HL-60/S4 treated with phorbol 12-myristate 13-acetate at 8.2 ng/mL for 4 days and 3 days (cell line): Measurements from ENCODE around the gene NAA20.
"Not testable (repeated sequence)": the region's sequence is repeated elsewhere in the genome, so short reads cannot be mapped to it uniquely, and the experiment has no call there.

ENCODE experiments used
- in situ Hi-C: fragments of 300-500 bp; cut with MboI; formaldehyde crosslinking; loops from 2 replicates; pipeline ENCODE4 v1.15.0; 2022; ENCODE audit warnings: low sequenced_read_pairs

NAA20 gene

DNA sequence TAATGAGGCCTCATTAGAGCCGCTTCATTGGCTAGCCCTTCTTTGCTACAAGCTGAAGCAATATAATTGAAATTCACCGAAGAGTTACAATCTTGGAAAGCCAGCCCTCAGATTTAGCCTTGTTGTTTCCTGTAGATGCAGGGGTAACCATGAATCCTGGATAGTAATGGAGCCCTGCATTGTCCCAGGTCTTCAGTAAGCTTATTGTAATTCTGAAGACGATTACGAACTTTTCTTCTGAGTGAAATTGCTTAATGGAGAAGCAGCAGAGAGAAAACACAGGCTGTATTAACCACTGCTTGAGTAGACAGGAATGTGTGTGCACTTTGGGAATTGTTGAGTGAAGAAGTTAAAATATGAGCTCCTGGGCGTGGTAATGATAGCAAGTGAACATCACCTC lies 26.3 kb upstream of the NAA20 start:
- in situ Hi-C loops = loop anchor here (25.0 kb wide), 1 partner anchor 204 kb away; no protein-coding TSS in a partner anchor

DNA sequence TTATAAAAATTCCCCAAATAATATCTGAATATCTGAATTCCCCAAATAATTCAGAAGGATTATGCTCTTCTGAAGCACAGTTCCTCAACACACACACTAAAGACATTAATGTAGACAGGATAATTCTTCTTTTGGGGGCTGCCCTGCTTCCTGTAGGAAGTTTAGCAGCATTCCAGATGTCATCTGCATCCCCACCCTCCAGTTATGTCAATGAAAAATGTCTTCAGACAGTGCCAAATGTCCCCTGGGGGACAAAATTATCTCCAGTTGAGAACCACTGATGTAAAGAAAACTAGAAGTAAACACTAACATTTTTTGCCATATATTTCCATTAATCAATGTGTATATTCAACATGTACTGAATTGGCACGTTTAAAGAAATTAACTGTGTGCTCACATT lies 25.9 kb upstream of the NAA20 start:
- in situ Hi-C loops = loop anchor here (25.0 kb wide), 1 partner anchor 204 kb away; no protein-coding TSS in a partner anchor

DNA sequence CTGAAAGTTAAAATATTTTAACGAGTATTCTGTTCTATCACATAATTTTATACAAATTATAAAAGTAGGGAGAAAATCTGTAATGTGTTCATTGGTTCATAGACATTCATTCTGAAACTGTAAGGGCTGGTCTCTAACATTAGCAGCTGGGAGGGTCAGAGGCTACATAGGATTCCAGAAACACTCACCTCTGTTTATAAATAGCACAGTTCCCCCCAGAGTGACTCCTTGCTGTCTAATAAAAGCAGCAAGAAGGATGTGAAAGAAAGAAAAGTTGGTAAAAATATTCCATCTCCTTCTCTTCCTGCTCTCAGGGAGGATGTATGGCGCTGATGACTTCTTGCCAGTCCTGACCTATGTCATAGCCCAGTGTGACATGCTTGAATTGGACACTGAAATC lies 25.3 kb upstream of the NAA20 start:
- in situ Hi-C loops = loop anchor here (25.0 kb wide), 1 partner anchor 205 kb away; no protein-coding TSS in a partner anchor

DNA sequence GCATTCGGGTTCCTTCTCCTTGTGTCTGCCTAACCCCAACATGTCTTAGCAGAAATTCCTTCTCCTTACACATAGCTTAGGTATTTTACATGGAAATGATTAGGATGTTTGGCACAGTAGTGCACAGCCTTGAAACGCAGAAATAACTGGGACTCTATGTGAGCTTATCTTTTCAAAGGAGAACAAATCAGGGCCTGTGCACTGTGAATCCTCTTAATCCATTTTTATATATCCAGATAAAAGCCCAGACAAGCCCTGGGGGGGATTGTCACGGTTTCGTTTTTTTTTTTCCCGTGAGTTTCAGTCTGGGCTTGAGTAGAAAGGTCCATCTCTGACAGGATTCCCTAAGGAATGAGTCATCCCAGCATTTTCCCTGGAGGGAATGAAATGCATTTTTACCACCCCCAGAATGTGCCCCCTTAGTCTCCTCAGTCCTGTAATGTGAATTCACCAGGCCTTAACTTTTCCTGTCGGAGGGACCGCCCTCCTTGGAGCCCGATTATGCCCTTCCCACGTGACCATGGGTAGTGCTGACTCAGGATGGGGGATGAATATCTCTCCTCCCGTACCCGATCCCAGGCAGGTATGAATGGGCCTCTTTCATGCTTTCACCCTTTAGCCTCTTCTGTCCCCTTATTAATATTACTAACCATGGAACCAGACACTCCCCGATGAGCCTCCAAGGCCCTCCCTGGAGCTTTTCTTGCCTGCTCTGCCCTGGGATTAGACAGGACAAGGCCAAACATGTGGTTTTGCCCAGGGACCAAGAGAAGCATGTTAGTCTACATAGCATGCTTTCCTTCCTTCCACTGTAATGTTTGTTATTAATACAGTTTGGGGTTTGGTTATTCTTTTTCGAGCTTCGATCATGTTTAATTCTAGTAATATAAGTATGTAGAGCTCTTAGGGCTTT lies 23.9 kb upstream of the NAA20 start:
- in situ Hi-C loops = loop anchor here (25.0 kb wide), 1 partner anchor 206 kb away; no protein-coding TSS in a partner anchor

DNA sequence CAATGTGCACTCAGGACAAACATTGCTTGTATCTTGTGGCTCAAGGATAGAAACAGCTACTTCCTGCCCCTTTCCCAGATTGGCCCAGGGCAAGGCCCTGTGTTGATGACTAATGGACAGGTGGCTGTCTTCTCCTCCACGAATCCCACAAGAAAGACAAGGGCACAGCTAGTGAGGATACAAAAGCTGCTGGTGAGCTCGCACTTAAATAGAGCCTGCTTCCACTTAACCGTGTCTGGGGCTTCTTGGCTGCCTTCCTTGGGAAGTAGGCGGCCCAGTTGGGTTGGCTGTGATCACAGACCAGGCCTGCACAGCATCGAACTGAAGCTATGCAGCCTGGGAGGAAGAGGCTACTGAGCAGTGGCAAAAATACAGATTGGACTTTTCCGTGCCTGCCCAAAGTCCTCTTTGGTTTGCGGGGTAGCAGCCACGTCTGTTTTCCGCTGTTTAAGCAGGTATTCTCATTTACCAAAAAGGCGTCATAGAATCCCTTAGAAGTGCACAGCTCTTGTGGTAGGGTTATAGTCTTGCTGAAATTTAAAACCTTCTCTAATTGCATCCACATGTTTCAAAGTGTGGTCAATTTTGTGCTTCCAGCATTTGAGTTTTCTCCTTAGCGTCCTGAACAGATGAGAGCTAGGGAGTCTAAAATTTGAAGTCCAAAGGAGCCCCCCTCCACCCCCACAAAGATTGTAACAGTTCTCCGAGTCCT lies 23.0 kb upstream of the NAA20 start:
- in situ Hi-C loops = loop anchor here (25.0 kb wide), 1 partner anchor 207 kb away; no protein-coding TSS in a partner anchor

DNA sequence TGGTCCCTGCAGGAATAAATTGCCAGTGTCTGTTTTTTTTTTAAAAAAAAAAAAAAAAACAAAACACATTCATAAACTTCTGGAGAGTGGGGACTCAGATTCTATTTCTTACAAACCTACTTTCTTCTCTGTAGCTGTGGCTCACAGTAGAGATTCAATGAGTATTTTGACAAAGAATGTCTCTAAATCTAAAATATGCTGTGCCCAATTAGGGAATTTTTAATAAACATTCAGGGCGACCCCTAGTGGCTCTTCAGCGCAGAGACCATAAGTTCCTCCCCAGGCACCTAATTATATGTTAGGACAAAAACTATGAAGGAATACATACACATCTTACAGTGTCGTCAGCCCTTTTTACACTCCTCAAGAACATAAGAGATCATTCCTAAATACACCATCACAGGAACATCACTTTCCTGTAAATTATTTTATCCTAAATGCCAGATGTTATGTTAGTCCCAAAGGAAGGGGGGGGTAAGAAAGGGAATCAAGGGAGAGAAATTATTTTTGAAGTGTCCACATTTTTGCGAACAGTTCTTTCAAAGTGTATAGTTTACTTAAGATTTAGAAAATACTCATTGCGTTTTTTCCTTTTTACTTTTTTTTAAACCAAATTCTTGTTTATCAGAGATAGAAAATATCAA lies 21.8 kb upstream of the NAA20 start:
- in situ Hi-C loops = loop anchor here (25.0 kb wide), 1 partner anchor 208 kb away; no protein-coding TSS in a partner anchor

DNA sequence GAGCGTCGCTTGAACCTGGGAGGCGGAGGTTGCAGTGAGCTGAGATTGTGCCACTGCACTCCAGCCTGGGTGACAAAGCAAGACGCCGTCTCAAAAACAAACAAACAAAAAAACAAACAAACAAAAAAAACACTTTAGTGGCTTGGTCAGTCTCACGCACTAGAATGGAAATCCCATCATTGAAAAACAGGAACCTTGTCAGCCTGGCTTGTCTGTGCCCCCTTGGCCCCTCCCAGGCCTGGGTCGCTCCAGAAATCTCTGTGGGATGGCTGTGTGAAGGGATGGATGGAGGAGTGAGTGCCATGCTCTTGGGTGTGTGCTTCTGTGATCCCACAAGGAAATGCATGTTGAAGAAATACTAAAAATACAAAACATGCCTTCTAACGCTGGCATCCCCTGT lies 20.9 kb upstream of the NAA20 start:
- in situ Hi-C loops = loop anchor here (25.0 kb wide), 1 partner anchor 209 kb away; no protein-coding TSS in a partner anchor

DNA sequence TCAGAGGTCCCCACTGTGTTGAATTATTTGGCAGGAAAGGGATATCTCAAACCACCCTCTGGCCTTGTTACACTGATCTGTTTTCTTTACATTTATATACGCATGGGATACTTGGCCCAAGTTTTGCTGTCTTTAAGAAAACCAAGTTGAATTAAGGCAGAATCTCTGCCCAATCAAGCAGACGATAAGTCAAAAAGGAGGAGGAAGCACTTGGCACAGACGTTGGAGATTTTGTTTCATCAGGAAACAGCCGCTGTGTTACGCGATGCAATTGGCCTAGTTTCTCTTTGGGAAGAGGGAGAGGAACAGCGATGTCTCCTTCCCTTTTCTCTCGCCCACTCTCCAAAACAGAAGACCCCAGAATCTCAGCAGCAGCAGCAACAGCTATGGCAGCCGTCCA lies 20.2 kb upstream of the NAA20 start:
- in situ Hi-C loops = loop anchor here (25.0 kb wide), 1 partner anchor 210 kb away; no protein-coding TSS in a partner anchor

DNA sequence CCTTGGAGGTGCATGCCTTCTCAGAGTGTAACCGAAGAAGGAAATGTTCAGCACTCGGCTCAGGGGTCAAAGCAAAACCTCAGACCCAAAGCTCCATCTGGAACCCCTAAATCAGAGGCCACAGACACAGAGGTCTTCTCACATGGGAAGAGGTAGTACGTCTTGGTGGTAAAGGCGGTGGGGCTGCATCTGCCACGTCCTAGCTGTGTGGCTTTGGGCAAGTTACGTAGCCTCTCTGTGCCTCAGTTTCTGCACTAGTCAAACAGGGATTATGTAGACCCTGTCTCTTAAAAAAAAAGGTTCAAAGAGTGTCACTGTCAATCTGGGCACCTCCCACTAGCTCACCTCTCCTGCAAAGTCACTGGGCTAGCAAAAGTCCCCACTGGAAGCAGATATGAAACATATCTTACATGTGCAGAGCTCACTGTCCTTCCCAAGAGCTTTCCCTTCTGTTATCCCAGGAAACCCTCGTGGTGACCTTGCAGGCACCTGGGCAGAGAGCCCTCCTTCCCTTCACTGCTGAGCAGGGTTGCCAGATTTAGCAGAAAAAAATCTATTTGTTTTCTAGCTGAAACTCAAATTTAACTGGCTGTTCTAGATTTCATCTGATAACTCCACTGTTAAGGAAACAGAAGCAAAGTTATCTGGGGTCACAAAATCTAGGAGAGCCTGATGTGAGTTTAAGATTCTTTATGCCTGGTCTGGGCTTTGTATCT lies 18.0 kb upstream of the NAA20 start:
- in situ Hi-C loops = loop anchor here (25.0 kb wide), 1 partner anchor 212 kb away; no protein-coding TSS in a partner anchor

DNA sequence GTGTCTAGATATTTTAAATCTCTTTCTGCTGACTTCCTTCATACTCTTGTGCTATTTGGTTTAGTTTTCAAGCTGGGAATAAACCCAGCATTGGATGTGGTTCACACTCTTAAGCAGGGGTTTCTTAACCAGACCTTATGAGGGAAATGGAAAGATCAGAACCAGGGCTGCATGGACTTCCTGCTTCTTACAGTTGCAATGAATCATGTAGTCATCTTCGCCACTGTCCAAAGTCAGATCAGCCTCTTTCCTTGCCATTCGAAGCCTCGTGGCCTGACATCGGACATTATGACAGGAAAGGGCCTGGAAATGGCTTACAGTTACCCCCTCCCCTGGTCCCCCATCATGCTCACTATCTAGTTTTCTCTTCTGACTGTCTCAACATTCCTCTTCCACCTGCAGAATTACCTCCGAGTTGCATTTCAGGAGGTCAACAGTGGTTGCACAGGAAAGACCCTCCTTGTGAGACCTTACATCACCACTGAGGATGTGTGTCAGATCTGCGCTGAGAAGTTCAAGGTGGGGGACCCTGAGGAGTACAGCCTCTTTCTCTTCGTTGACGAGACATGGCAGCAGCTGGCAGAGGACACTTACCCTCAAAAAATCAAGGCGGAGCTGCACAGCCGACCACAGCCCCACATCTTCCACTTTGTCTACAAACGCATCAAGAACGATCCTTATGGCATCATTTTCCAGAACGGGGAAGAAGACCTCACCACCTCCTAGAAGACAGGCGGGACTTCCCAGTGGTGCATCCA lies 16.8 kb upstream of the NAA20 start:
- in situ Hi-C loops = no loop called here

DNA sequence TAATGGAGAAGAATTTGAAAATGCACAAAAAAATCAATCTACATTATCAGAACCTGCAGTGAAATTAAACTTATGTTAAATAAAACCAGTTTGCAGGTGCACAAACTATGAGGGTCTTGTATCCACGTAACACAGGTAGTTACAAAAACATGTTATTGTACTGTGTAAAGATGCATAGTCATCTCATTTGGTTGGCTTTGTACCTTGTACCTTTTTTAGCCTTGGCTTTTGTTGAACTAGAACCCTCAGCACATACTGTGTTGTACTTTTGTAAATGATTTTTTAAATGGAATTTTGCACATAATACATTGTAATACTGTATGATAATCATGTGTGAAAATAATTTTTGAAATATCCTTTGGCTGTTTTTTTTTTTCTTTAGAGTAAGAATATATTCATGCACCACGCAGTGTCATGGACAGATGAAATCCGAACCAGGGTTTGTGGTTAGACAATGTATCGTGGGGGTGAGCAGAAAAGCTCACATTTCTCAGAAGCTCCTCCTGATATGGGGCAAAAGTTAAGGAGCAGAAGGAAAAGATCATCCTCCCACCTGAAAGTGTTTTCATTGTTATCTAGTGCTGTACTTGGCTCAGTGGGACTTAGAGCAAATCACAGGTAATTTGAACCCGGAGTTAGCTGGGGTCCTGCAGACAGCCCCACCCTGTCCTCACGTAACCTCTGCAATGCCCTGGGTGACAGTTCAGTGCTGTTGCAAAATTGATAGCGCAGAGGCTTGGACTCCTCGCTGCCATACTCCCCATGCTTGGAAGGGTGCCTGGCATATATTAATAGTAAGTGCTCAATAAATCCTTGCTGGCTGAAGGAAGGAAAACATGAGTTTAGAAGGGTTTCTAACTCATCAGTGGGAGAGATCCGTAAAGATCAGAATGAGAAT lies 14.8 kb upstream of the NAA20 start:
- in situ Hi-C loops = no loop called here

DNA sequence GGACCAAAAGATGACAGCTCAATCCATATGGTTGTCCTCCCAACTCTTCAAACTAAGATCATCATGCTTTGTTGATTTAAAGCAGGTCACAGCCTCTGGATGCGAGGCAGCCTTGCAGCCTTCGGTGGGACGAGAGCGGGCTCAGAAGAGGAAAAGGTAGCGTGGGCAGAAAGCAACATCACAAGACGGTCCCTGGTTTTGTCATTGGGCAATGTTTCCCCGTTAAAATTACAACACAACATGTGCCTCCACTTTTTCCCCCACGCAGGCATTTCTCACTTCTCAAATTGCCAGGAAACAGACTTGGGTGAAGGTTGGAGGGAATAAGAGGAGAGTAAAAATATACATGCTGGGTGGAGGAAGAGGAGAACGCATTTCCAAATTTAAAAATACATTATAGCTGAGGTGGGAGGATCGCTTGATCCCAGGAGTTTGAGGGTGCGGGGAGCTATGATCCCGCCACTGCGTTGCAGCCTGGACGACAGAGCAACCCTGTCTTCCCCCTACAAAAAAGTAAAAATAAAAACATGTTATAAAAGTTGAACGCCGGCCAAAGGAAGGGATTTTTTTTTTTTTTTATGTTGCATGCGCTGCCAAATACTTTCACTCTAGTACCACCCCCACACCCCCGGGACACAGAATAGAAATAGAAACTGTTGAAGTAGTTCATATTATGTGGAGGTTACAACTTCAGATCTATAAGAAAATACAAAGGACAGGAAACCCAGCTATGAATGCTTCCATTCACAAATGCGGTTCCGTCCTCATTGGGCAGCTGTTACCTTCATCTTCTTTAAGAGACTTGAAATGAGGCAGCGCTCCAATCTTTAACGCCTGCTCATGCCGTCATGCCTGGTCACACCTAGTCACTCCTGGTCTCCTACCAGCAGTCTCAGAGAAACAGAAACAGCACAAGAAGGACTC lies 13.9 kb upstream of the NAA20 start:
- in situ Hi-C loops = no loop called here

DNA sequence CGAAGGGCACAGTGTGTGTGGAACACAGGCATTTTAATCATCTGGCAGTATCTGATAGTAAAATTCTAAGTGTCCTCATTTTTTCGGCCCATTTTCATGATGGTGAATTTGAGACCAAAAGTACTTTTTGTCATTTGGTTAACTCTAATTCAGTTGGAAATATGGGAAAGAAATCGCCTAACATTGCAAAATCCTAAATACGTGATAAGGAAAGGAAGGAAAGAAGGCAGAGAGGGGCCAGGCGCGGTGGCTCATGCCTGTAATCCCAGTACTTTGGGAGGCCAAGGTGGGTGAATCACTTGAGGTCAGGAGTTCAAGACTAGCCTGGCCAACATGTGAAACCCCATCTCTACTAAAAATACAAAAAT lies 13.2 kb upstream of the NAA20 start:
- in situ Hi-C loops = not testable (repeated sequence)

DNA sequence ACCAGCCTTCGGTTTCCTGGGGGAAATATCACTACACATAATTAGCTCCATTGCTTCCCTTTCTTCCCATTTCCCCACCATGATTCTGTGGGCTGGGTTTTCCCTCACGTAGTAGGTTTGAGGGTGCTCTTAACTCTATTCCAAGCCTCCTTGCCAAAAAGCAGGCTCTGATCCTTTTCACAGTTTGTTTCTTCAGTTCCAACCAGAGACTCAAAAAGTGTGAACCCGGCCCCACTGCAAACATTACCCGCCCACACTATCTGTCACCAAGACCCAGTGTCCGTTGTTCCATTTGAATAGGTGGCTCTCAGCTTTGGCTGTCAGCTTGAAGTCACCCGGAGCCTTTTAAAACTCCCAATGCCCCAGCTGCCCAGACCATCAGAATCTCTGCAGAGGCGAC lies 11.8 kb upstream of the NAA20 start:
- in situ Hi-C loops = no loop called here

DNA sequence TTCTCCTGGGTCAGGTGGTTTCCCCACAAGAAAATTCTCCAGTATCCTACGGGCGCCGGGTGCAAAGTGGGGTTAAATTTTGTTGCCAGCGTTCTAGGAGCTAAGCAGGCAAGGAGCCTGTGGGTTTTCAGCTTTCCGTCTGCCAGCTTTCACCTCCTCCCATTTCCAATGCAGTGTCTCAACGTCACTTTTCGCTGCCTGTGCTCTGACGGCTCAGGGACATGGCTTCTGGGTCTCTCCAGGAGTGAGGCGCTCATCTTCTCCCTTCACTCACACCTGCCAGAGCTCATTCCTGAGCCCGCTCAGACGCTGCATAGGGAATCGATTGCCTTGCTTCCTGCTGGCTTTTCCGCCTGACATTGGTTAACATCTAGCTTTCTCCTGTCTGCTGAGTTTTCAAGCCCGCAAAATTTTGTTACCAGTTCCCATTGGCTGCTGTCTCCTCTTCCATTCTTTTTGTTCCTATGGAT lies 7.3 kb upstream of the NAA20 start:
- in situ Hi-C loops = no loop called here

DNA sequence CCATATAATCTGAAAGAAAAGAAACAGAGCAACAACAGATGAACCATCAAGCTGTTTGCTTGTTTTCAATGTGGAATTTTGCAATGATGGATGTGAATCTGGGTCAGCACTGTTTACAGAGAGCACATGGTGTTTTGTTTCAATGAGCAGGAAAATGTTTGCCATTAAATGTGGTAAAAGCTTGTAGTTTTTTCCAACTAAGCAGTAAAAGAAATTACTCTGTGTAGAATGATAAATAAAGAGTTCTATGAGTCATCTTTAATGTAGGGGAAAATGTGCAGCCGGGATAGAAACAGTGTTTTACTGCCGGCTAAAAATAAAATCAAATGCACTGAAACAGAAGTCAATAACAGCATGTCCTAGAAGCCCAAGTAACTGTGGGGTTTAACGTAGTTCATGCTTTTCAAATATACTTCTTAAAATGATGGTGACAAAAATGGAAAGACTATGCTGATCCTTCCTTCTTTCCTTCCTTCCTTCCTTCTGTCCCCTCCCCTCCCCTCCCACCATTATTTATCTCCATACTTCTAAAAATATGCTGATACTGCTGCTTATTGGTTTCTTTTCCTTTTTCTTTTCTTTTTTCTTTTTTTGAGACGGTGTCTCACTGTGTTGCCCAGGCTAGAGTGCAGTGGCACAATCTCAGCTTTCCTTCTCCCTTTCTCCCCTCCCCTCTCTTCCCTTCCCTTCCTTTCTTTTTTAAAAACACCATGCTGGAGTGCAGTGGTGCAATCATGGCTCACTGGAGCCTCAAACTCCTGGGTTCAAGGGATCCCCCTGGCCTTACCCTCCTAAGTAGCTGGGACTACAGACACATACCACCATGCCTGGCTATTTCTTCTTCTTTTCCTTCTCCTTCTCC lies 6.3 kb upstream of the NAA20 start:
- in situ Hi-C loops = no loop called here

DNA sequence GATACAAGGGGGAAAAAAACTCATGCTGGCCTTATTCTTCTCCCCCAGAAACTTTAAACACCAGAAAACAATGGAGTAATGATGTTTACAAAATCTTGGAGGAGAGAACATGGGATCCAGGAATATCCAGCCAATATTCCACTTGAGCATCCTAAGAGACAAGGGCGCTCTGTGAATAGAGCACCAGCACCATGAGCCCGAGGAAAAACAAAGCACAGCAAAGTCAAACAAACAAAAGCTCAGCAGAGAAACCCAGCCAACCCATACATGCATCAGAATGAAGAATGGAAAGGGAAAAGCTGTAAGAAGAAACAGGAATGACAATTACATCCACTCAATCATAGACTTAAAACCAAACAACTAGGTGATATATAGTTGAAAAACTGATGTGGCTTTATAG lies 4.6 kb upstream of the NAA20 start:
- in situ Hi-C loops = no loop called here
